ENCODE data around the gene BUD31. TPM values are rescaled to one million over a fixed set of nuclear protein-coding genes. Genes with fewer than 3 reads are reported as not detected.

Gene BUD31
- total and polyA plus RNA-seq, 8 donors, result 58.0 to 155 (median 110) TPM

GRCh38 chr7:99461221-99461620 is 52.5 kb downstream of the BUD31 start:
- no peak overlapping the region for H3K4me3 ChIP-seq
- 81 to 93% (median 86%) methylated on average over 2 of the region's 2 CpGs for WGBS, 5 donors
- TF ChIP-seq POLR2A (IDR thresholded peaks at IDR 0.05) (no peak), POLR2AphosphoS5 (IDR thresholded peaks at IDR 0.05) (no peak), CTCF (IDR thresholded peaks at IDR 0.05) (no peak), EP300 (IDR thresholded peaks at IDR 0.05) (no peak)
- no peaks in the 10 kb centered on the region for H3K27me3 ChIP-seq
- intact Hi-C loops (cut with DNase I; ENCODE audit: low total_unique reads), result no loop called here
- H3K4me1 ChIP-seq, result peaks cover 20 to 66% (median 51%) of the 10 kb centered on the region in 4 donors
- no peak overlapping the region for H3K27ac ChIP-seq
- no peaks in the 10 kb centered on the region for H3K9me3 ChIP-seq
- DNase-seq, result no peak
- H3K36me3 ChIP-seq, result peaks cover 38 to 78% (median 63%) of the 10 kb centered on the region in 4 donors

DNA sequence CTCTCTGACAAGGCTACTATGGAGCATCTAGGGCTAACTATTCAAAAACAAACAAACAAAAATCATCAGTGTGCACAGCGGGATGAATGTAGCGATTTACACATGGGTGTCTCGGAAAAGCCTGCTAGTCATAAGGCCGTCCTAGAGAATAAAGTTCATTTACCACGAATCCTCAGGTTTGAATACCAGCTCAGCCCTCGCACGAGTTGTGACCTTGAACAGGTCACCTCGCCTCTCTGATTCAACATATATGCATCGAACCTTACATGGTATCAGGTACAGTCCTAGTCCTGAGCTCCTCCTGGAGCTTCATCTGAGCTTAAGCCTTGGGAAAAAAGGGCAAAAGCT is 56.6 kb downstream of the BUD31 start:
- no peak for DNase-seq
- H3K27me3 ChIP-seq, result no peaks in the 10 kb centered on the region
- H3K9me3 ChIP-seq, result no peaks in the 10 kb centered on the region
- peaks cover 0 to 37% (median 23%) of the 10 kb centered on the region in 4 donors for H3K36me3 ChIP-seq
- H3K4me3 ChIP-seq, result peak overlapping the region; percentile 87 to 98 (median 95)
- H3K27ac ChIP-seq, result peak overlapping the region; percentile 81 to 94 (median 89)
- peaks cover 20 to 60% (median 52%) of the 10 kb centered on the region in 4 donors for H3K4me1 ChIP-seq
- intact Hi-C loops (cut with DNase I; ENCODE audit: low total_unique reads), result no loop called here
- WGBS, 5 donors, result 3 to 5% (median 3%) methylated on average over 9 of the region's 9 CpGs
- TF ChIP-seq EP300 (IDR thresholded peaks at IDR 0.05) (no peak), CTCF (IDR thresholded peaks at IDR 0.05) (no peak), POLR2AphosphoS5 (IDR thresholded peaks at IDR 0.05) (no peak)

- 79 to 88% (median 84%) methylated on average over 27 to 29 of the region's 29 CpGs for WGBS, 5 donors
- H3K9me3 ChIP-seq, result no peaks in the 10 kb centered on the region
- no peaks in the 10 kb centered on the region for H3K27me3 ChIP-seq
- intact Hi-C loops (cut with DNase I; ENCODE audit: low total_unique reads), result no loop called here
- no peak overlapping the region for H3K4me3 ChIP-seq
- H3K36me3 ChIP-seq, result peaks cover 0 to 13% (median 9%) of the 10 kb centered on the region in 4 donors
- DNase-seq, result no peak
- H3K27ac ChIP-seq, result no peak overlapping the region
- TF ChIP-seq EP300 (IDR thresholded peaks at IDR 0.05) (no peak), POLR2A (IDR thresholded peaks at IDR 0.05) (no peak), CTCF (IDR thresholded peaks at IDR 0.05) (no peak), POLR2AphosphoS5 (IDR thresholded peaks at IDR 0.05) (no peak)
- H3K4me1 ChIP-seq, result peaks cover 21 to 48% (median 40%) of the 10 kb centered on the region in 4 donors
Observed at GRCh38 chr7:99468336-99468918, 59.7 kb downstream of the BUD31 start.

Other genes starting within 250 kb of the BUD31 start
- 1 to 10 TPM in 2 of 5 donors, not detected in 3; 1.5 to 4.5 TPM for gene KPNA7, start 200.9 kb upstream of the BUD31 start, total RNA-seq
- gene KPNA7, start 200.9 kb upstream of the BUD31 start, polyA plus RNA-seq, result 1 to 10 TPM in 1 of 3 donors, under 1 TPM in 2; 0.23 to 4.7 (median 0.62) TPM
- under 1 TPM in 1 of 5 donors, not detected in 4; 0.37 TPM for gene MYH16, start 136.1 kb upstream of the BUD31 start, total RNA-seq
- gene MYH16, start 136.1 kb upstream of the BUD31 start, polyA plus RNA-seq, result under 1 TPM in 1 of 3 donors, not detected in 2; 0.05 TPM
- gene ARPC1A, start 83.1 kb upstream of the BUD31 start, total RNA-seq, result 100 to 1,000 TPM in 4 of 5 donors, 10 to 100 TPM in 1; 93.3 to 220 (median 117) TPM
- 100 to 1,000 TPM; 165 to 344 (median 257) TPM for gene ARPC1A, start 83.1 kb upstream of the BUD31 start, polyA plus RNA-seq
- gene ARPC1B, start 34.2 kb upstream of the BUD31 start, total RNA-seq, result 100 to 1,000 TPM in 3 of 5 donors, 10 to 100 TPM in 2; 25.1 to 229 (median 113) TPM
- gene ARPC1B, start 34.2 kb upstream of the BUD31 start, polyA plus RNA-seq, result 100 to 1,000 TPM in 2 of 3 donors, 10 to 100 TPM in 1; 89.9 to 196 (median 106) TPM
- 10 to 100 TPM; 22.8 to 79.9 (median 32.3) TPM for gene PDAP1, start 372 bp upstream of the BUD31 start, total RNA-seq
- gene PDAP1, start 372 bp upstream of the BUD31 start, polyA plus RNA-seq, result 100 to 1,000 TPM; 129 to 153 (median 133) TPM
- 1 to 10 TPM in 4 of 5 donors, under 1 TPM in 1; 0.87 to 3.5 (median 2.7) TPM for gene PTCD1, start 29.8 kb downstream of the BUD31 start, total RNA-seq
- gene PTCD1, start 29.8 kb downstream of the BUD31 start, polyA plus RNA-seq, result 1 to 10 TPM; 1.8 to 3.1 (median 2.0) TPM
- gene CPSF4, start 30.0 kb downstream of the BUD31 start, total RNA-seq, result 10 to 100 TPM in 4 of 5 donors, 1 to 10 TPM in 1; 4.5 to 43.8 (median 28.8) TPM
- 10 to 100 TPM; 24.9 to 31.3 (median 25.6) TPM for gene CPSF4, start 30.0 kb downstream of the BUD31 start, polyA plus RNA-seq
- 100 to 1,000 TPM in 4 of 5 donors, 1 to 10 TPM in 1; 1.2 to 441 (median 159) TPM for gene ATP5MF, start 57.2 kb downstream of the BUD31 start, total RNA-seq
- gene ATP5MF, start 57.2 kb downstream of the BUD31 start, polyA plus RNA-seq, result 1,000 to 10,000 TPM; 1,153 to 1,530 (median 1,469) TPM
- 10 to 100 TPM; 14.6 to 55.6 (median 22.0) TPM for gene ZNF789, start 63.9 kb downstream of the BUD31 start, total RNA-seq
- gene ZNF789, start 63.9 kb downstream of the BUD31 start, polyA plus RNA-seq, result 1 to 10 TPM; 6.6 to 9.8 (median 7.2) TPM
- gene ZNF394, start 91.3 kb downstream of the BUD31 start, total RNA-seq, result 100 to 1,000 TPM in 1 of 5 donors, 10 to 100 TPM in 4; 16.9 to 177 (median 48.0) TPM
- gene ZNF394, start 91.3 kb downstream of the BUD31 start, polyA plus RNA-seq, result 10 to 100 TPM; 15.7 to 16.7 (median 16.4) TPM
- 10 to 100 TPM in 1 of 5 donors, 1 to 10 TPM in 3, under 1 TPM in 1; 0.58 to 11.4 (median 4.0) TPM for gene ZKSCAN5, start 95.7 kb downstream of the BUD31 start, total RNA-seq
- 1 to 10 TPM; 2.7 to 3.8 (median 2.9) TPM for gene ZKSCAN5, start 95.7 kb downstream of the BUD31 start, polyA plus RNA-seq
- 10 to 100 TPM in 1 of 5 donors, 1 to 10 TPM in 2, under 1 TPM in 2; 0.45 to 35.9 (median 3.3) TPM for gene FAM200A, start 143.1 kb downstream of the BUD31 start, total RNA-seq
- gene FAM200A, start 143.1 kb downstream of the BUD31 start, polyA plus RNA-seq, result 1 to 10 TPM; 3.1 to 4.2 (median 3.5) TPM
- 100 to 1,000 TPM in 2 of 5 donors, 10 to 100 TPM in 3; 55.8 to 162 (median 94.5) TPM for gene ZNF655, start 149.7 kb downstream of the BUD31 start, total RNA-seq
- gene ZNF655, start 149.7 kb downstream of the BUD31 start, polyA plus RNA-seq, result 10 to 100 TPM; 33.0 to 41.2 (median 37.5) TPM
- 1 to 10 TPM in 1 of 5 donors, under 1 TPM in 1, not detected in 3; 0.73 to 4.3 TPM for gene TMEM225B, start 189.3 kb downstream of the BUD31 start, total RNA-seq
- 1 to 10 TPM in 1 of 3 donors, under 1 TPM in 1, not detected in 1; 0.75 to 1.2 TPM for gene TMEM225B, start 189.3 kb downstream of the BUD31 start, polyA plus RNA-seq
- gene ZSCAN25, start 208.0 kb downstream of the BUD31 start, total RNA-seq, result 10 to 100 TPM; 10.7 to 16.2 (median 12.3) TPM
- gene ZSCAN25, start 208.0 kb downstream of the BUD31 start, polyA plus RNA-seq, result 1 to 10 TPM; 3.5 to 4.1 (median 3.7) TPM

Measured in stomach (tissue), 9 donors.